GM12873 (cell line): Measurements from ENCODE around the gene AGBL4.

Source experiments
- TF ChIP-seq, protein P1 (sequence below): IDR thresholded peaks from 2 replicates; pipeline ENCODE4 v1.5.1; 2012; ENCODE audit warnings: low read depth, mild to moderate bottlenecking, moderate library complexity, low read length, control low read depth; ENCODE audit not compliant: insufficient read depth; ENCODE audit errors: missing control alignments

The AGBL4 gene

DNA sequence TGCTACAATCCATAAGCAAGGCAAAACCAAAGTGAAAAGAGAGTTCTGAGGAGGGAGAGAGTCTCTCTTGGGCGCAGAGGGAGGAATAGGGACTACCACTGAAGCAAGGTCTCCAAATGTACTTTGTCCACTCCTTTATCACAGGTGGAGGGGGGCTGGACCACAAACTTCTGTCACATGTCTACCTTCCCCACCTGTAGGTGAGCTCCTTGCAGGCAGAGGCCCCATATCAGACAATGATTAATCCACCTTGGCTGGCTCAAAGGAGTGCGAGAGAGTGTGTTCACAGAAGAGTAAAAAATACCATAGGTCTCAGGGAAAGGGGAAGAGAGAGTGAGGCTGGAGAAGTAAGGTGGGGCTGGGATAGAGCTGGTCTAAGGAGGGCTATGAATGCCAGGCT is 1251.5 kb downstream of the AGBL4 start:
- TF ChIP-seq, protein P1, sequence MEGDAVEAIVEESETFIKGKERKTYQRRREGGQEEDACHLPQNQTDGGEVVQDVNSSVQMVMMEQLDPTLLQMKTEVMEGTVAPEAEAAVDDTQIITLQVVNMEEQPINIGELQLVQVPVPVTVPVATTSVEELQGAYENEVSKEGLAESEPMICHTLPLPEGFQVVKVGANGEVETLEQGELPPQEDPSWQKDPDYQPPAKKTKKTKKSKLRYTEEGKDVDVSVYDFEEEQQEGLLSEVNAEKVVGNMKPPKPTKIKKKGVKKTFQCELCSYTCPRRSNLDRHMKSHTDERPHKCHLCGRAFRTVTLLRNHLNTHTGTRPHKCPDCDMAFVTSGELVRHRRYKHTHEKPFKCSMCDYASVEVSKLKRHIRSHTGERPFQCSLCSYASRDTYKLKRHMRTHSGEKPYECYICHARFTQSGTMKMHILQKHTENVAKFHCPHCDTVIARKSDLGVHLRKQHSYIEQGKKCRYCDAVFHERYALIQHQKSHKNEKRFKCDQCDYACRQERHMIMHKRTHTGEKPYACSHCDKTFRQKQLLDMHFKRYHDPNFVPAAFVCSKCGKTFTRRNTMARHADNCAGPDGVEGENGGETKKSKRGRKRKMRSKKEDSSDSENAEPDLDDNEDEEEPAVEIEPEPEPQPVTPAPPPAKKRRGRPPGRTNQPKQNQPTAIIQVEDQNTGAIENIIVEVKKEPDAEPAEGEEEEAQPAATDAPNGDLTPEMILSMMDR, result no peak

GRCh38 chr1:48771561-48771960 is 1252.2 kb downstream of the AGBL4 start:
- TF ChIP-seq, protein P1, result no peak

DNA sequence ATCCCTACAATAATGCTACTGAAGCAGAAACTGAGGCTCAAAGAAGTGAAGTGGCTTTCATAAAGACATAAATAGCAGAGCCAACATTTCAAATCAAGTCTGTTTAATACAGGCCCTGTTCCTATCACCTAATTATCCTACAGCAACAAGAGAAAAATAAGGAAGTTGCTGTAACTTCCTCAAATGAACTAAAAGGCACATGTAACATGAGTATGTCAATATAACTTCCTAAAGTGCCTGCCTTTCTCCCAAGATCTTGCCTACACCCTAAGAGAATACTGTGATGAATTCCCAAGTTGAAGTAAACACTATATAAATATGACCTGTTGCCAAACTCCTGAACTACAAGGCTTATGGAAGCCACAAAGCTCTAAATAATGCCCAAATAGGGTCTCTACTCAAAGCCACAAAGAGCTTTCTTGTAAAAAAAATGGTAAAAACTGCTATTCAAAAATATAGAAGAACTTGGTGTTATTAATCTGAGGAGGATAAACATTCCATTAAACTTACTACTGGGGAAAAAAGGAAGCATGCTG is 1255.7 kb downstream of the AGBL4 start:
- TF ChIP-seq, protein P1, result no peak

DNA sequence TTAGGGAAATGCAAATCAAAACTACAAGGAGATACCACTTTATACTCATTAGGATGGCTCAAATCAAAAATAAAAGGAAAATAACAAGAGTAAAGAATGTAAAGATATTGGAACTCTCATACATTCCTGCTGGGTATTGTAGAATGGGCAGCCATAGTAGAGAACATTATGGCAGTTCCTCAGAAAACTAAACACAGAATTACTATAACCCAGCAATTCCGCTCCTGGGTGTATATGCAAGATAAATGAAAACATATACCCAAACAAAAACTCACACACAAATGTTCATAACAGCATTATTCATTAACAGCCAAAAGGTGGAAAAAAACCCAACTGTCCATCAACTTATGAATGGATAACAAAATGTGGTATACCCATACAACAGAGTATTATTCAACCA is 1258.4 kb downstream of the AGBL4 start:
- TF ChIP-seq, protein P1, result no peak

DNA sequence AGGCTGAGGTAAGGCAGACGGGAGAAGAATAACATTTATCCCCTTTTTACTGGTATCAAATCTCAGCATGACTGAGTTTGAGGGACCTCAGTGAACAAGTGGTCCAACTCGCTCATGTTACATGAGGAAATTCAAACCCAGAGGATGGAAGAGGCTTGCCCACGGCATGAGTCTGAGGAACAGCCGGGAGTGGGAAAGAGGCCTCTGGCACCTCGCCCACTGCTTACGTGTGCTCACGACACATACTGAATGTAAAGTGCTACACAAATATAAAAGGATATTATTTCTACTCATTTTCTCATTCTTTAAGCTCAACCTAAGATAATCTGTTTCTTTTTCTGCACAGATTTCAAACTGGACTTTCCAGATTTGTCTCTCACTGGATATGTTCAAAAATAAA is 1261.8 kb downstream of the AGBL4 start:
- TF ChIP-seq, protein P1, result no peak

DNA sequence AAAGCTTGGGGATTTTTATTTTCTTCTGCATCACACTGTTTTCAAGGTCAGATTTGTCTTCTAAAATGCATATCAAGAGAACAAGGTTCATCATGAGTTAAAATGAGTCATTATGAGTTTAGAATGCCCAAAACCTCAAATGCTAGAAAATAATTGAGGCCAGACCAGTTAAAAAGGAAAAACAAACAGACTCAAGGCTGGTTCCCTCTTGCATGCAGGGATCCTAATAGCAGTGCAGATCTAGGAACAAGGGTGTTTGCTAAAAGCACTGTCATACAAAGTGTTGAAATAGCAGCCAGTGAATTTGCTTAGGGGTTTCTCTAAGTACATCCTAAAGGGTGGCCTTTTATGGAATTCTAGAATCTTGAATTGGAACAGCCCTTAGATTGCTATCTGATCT is 1262.3 kb downstream of the AGBL4 start:
- TF ChIP-seq, protein P1, result no peak

GRCh38 chr1:48760857-48761256 is 1262.9 kb downstream of the AGBL4 start:
- TF ChIP-seq, protein P1, result no peak

DNA sequence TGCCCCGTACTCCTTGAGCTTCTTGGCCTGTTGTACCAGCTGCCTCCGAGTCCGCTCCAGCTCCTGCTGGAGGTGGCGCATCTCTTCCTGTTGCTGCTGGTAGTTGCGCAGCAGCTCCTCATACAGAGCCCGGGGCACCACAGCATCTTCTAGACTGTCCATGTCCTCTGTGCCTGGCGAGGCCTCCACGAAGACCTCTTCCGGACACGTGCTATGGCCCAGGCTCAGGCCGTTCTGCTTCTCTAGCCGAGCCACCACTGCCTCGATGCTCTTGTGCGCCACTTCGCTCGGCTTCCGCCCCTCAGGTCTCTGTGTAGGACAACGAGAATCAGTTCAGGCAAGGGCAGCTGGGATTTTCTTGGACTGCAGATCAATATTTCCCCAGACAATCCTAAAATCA is 1264.8 kb downstream of the AGBL4 start:
- TF ChIP-seq, protein P1, result no peak
